CD14-positive monocyte (primary cell): ENCODE measurements around the gene AGBL1. TPM values are rescaled to one million over a fixed set of nuclear protein-coding genes. Genes with fewer than 3 reads are reported as not detected.

Source experiments
- DNase-seq, 3 donors: peaks; one replicate each; pipeline ENCODE4 v3.0.0-alpha.2; 2011 to 2022
- H2AFZ ChIP-seq: 2 replicates; pipeline ENCODE4 v1.6.0; 2012; ENCODE audit warnings: mild to moderate bottlenecking, low read depth, low read length, inconsistent platforms; ENCODE audit not compliant: insufficient read depth, poor library complexity, severe bottlenecking
- H3K27ac ChIP-seq, 2 donors: 1 replicate in 1 of 2; 2 replicates in 1 of 2; pipeline ENCODE4 v1.5.1; 2012 to 2013; ENCODE audit warnings: low read length in 2 of 2, control low read depth in 1 of 2, inconsistent platforms in 1 of 2, low read depth in 1 of 2, mild to moderate bottlenecking in 1 of 2
- H3K27me3 ChIP-seq, 2 donors: one replicate each; pipeline versions ENCODE4 v1.6.0 to v1.6.1; 2011 to 2013; ENCODE audit warnings: low read length in 2 of 2; ENCODE audit not compliant: control insufficient read depth in 2 of 2, insufficient read depth in 2 of 2
- H3K36me3 ChIP-seq, 2 donors: replicated peaks in 1 of 2; 1 replicate in 1 of 2; 2 replicates in 1 of 2; pipeline versions ENCODE4 v1.5.1 to v1.6.1; 2012 to 2013; ENCODE audit warnings: low read length in 2 of 2, control low read depth in 1 of 2, inconsistent platforms in 1 of 2, mild to moderate bottlenecking in 1 of 2; ENCODE audit not compliant: insufficient read depth in 2 of 2, control insufficient read depth in 1 of 2
- H3K4me1 ChIP-seq, 2 donors: 1 replicate in 1 of 2; 2 replicates in 1 of 2; pipeline versions ENCODE4 v1.5.1 to v1.6.1; 2012 to 2013; ENCODE audit warnings: low read length in 2 of 2, control low read depth in 1 of 2, inconsistent platforms in 1 of 2, mild to moderate bottlenecking in 1 of 2, moderate library complexity in 1 of 2; ENCODE audit not compliant: insufficient read depth in 2 of 2, control insufficient read depth in 1 of 2
- H3K4me2 ChIP-seq: replicated peaks from 2 replicates; pipeline ENCODE3; 2012; ENCODE audit warnings: low read length, moderate library complexity, mild to moderate bottlenecking; ENCODE audit not compliant: poor library complexity, severe bottlenecking; ENCODE audit errors: extremely low read depth
- H3K4me3 ChIP-seq, 3 experiments: fragments of 200-600 bp in 1 of 3; sonication (generic) in 1 of 3; replicated peaks in 1 of 3; 1 replicate in 2 of 3; 2 replicates in 1 of 3; pipeline ENCODE4 v1.5.1; 2011 to 2013; ENCODE audit warnings: low read length in 3 of 3, mild to moderate bottlenecking in 3 of 3, control low read depth in 2 of 3, low read depth in 2 of 3, inconsistent platforms in 1 of 3, moderate library complexity in 1 of 3
- H3K79me2 ChIP-seq: 2 replicates; pipeline ENCODE4 v1.6.0; 2012; ENCODE audit warnings: mild to moderate bottlenecking, control low read depth, inconsistent platforms, low read length, moderate library complexity; ENCODE audit not compliant: insufficient read depth
- H3K9ac ChIP-seq: 2 replicates; pipeline ENCODE4 v1.6.0; 2017; ENCODE audit warnings: low read length, mild to moderate bottlenecking; ENCODE audit not compliant: insufficient read depth, poor library complexity, severe bottlenecking
- H3K9me3 ChIP-seq, 2 donors: replicated peaks in 1 of 2; 1 replicate in 1 of 2; 2 replicates in 1 of 2; pipeline versions ENCODE4 v1.5.1 to v1.6.1; 2012 to 2013; ENCODE audit warnings: low read length in 2 of 2, control low read depth in 1 of 2; ENCODE audit not compliant: control insufficient read depth in 1 of 2, insufficient read depth in 1 of 2
- H4K20me1 ChIP-seq: 2 replicates; pipeline ENCODE4 v1.6.0; 2012; ENCODE audit warnings: mild to moderate bottlenecking, low read length, control low read depth, moderate library complexity; ENCODE audit not compliant: insufficient read depth
- H3K27ac Mint-ChIP-seq, 7 donors: one replicate each; pipeline ENCODE4 v1.8.0; 2020; ENCODE audit warnings: mild to moderate bottlenecking in 7 of 7, mixed read lengths in 7 of 7, moderate library complexity in 6 of 7, inconsistent platforms in 2 of 7
- H3K27me3 Mint-ChIP-seq, 3 donors: one replicate each; pipeline ENCODE4 v1.8.0; 2021 to 2022; ENCODE audit warnings: low read depth in 3 of 3, mild to moderate bottlenecking in 3 of 3, mixed read lengths in 3 of 3, moderate library complexity in 3 of 3, inconsistent platforms in 1 of 3
- H3K36me3 Mint-ChIP-seq, 2 donors: one replicate each; pipeline ENCODE4 v1.8.0; 2020; ENCODE audit warnings: mixed read lengths in 2 of 2, inconsistent platforms in 1 of 2, mild to moderate bottlenecking in 1 of 2
- H3K4me1 Mint-ChIP-seq: one replicate; pipeline ENCODE4 v1.8.0; 2020; ENCODE audit warnings: mild to moderate bottlenecking, mixed read lengths
- H3K4me3 Mint-ChIP-seq, 2 donors: one replicate each; pipeline ENCODE4 v1.8.0; 2020; ENCODE audit warnings: mild to moderate bottlenecking in 2 of 2, mixed read lengths in 2 of 2, moderate library complexity in 1 of 2
- H3K9me3 Mint-ChIP-seq, 7 donors: one replicate each; pipeline ENCODE4 v1.8.0; 2020 to 2022; ENCODE audit warnings: mixed read lengths in 7 of 7, mild to moderate bottlenecking in 6 of 7, moderate library complexity in 6 of 7, inconsistent platforms in 2 of 7
- WGBS: methylation state at CpG from one replicate; pipeline ENCODE4 v1.1.5; 2013; ENCODE audit warnings: missing lambda C conversion rate; ENCODE audit not compliant: insufficient coverage; 5-methylcytosine and 5-hydroxymethylcytosine counted together
- intact Hi-C, 2 donors: fragments of 100-400 bp; cut with micrococcal nuclease; formaldehyde crosslinking; loops; one replicate each; pipeline versions ENCODE4 v1.15.0 to v1.15.1; 2023
- polyA plus RNA-seq, 3 donors: library from polyadenylated mRNA; depleted of rRNA in 1 of 3; unstranded in 2 of 3; stranded (reverse) in 1 of 3; fragments of 300-500 nt in 2 of 3; fragments of >200 nt in 1 of 3; fragmentation: Illumina TruSeq in 2 of 3; gene quantifications; 1 replicate in 2 of 3; 2 replicates in 1 of 3; pipeline ENCODE4 v1.2.3, GENCODE V29; 2012 to 2021
- TF ChIP-seq, protein P1 (sequence below): fragments of 200-600 bp; IDR thresholded peaks from one replicate; pipeline ENCODE4 v1.8.0; 2022; ENCODE audit warnings: antibody characterized with exemption, mild to moderate bottlenecking

AGBL1 gene
- polyA plus RNA-seq, 3 donors = not detected

DNA sequence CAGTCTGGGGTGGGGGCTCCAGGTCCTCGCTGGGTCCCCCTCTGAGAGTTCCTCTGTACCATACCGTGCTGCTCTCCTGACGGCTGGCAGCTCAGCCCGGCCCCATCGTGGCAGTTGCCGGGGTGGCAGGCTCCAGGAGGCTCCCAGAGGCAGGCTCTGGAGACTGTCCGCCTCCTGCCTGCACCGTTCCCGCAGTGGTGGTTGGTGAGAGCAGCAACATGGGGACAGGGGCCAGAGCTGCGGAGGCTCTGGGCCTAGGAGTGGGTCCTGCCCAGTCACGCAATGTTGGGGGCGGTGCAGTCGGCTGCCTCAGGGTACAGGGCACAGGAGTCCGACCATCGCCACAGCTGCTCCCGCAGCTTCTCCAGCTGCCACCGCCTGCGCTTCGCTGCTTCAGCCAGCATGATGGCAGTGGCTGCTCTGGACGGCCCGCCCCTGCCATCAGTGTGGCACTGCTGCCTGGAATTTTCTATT lies 492.7 kb downstream of the AGBL1 start:
- no peak for DNase-seq
- no peak overlapping the region for H2AFZ ChIP-seq
- no peak overlapping the region for H3K4me3 Mint-ChIP-seq
- no peaks in the 10 kb centered on the region for H3K36me3 Mint-ChIP-seq
- no peaks in the 10 kb centered on the region for H3K4me1 ChIP-seq
- no peaks in the 10 kb centered on the region for H3K27me3 Mint-ChIP-seq
- H3K36me3 ChIP-seq = no peaks in the 10 kb centered on the region
- intact Hi-C loops = no loop called here
- H3K27me3 ChIP-seq = no peaks in the 10 kb centered on the region
- H3K27ac Mint-ChIP-seq = no peak overlapping the region
- H3K9me3 ChIP-seq = peaks cover 36 to 40% of the 10 kb centered on the region in 2 donors
- WGBS = 88% methylated on average over 21 of the region's 21 CpGs
- H3K4me1 Mint-ChIP-seq = no peaks in the 10 kb centered on the region
- TF ChIP-seq, protein P1, sequence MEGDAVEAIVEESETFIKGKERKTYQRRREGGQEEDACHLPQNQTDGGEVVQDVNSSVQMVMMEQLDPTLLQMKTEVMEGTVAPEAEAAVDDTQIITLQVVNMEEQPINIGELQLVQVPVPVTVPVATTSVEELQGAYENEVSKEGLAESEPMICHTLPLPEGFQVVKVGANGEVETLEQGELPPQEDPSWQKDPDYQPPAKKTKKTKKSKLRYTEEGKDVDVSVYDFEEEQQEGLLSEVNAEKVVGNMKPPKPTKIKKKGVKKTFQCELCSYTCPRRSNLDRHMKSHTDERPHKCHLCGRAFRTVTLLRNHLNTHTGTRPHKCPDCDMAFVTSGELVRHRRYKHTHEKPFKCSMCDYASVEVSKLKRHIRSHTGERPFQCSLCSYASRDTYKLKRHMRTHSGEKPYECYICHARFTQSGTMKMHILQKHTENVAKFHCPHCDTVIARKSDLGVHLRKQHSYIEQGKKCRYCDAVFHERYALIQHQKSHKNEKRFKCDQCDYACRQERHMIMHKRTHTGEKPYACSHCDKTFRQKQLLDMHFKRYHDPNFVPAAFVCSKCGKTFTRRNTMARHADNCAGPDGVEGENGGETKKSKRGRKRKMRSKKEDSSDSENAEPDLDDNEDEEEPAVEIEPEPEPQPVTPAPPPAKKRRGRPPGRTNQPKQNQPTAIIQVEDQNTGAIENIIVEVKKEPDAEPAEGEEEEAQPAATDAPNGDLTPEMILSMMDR = no peak
- H3K4me3 ChIP-seq = no peak overlapping the region
- H4K20me1 ChIP-seq = no peaks in the 10 kb centered on the region
- H3K79me2 ChIP-seq = no peaks in the 10 kb centered on the region
- no peak overlapping the region for H3K9ac ChIP-seq
- H3K4me2 ChIP-seq = no peak overlapping the region
- H3K9me3 Mint-ChIP-seq = peaks cover 2 to 34% (median 14%) of the 10 kb centered on the region in 7 donors
- no peak overlapping the region for H3K27ac ChIP-seq

DNA sequence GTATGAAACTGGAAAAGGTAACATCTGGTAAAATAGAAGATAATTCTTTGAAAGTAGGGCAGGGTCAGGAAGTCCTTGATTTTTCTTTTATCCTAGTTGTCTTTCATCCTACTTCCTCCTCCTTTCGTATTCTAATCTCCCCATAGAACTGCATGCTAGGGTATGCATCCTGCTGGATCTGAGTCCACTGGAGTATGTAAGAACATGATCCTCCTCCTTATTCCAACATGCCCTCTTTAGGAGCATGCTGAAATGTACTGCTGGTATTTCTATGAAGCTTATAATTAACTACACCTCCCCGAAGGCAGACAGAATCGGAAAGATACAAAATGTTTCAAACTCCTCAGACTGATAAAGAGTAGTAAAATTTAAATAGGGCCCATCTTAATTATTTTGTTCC lies 493.8 kb downstream of the AGBL1 start:
- Histone ChIP-seq H4K20me1 (no peaks in the 10 kb centered on the region), H2AFZ (no peak overlapping the region), H3K27me3 (no peaks in the 10 kb centered on the region), H3K4me2 (no peak overlapping the region), H3K4me3 (no peak overlapping the region), H3K9ac (no peak overlapping the region), H3K27ac (no peak overlapping the region), H3K36me3 (no peaks in the 10 kb centered on the region), H3K79me2 (no peaks in the 10 kb centered on the region), H3K9me3 (peaks cover 36 to 40% of the 10 kb centered on the region in 2 donors), H3K4me1 (no peaks in the 10 kb centered on the region)
- H3K4me1 Mint-ChIP-seq = no peaks in the 10 kb centered on the region
- H3K4me3 Mint-ChIP-seq = no peak overlapping the region
- intact Hi-C loops = no loop called here
- no peaks in the 10 kb centered on the region for H3K36me3 Mint-ChIP-seq
- peaks cover 2 to 34% (median 14%) of the 10 kb centered on the region in 7 donors for H3K9me3 Mint-ChIP-seq
- no CpG with 5 or more reads among the region's 3 CpGs for WGBS
- no peak for DNase-seq
- no peak overlapping the region for H3K27ac Mint-ChIP-seq
- TF ChIP-seq, protein P1 = no peak
- H3K27me3 Mint-ChIP-seq = no peaks in the 10 kb centered on the region
